ENCODE data around the gene LMTK3. TPM values are rescaled to one million over a fixed set of nuclear protein-coding genes. Genes with fewer than 3 reads are reported as not detected.
A peak's percentile ranks its signal among the peaks of the same experiment; 100 is the strongest.

Gene LMTK3
- total and polyA plus RNA-seq, 9 of the 15 experiments (the other 6 are each of a cell fraction or from before 2014, with no cell fraction given), result 0.35 to 12.3 (median 2.0) TPM; not detected in 2

- TF ChIP-seq PCBP2 (IDR thresholded peaks at IDR 0.05; ENCODE audit: low read depth, low read length, poor library complexity, severe bottlenecking) (no peak), ZNF316 (IDR thresholded peaks at IDR 0.05) (no peak), HDAC2 (IDR thresholded peaks at IDR 0.05) (peak; percentile 90; the same call in 1 of the 2 replicates), CHAMP1 (IDR thresholded peaks at IDR 0.05) (no peak), SMARCC2 (IDR thresholded peaks at IDR 0.05; ENCODE audit: low read depth) (0 out of 2 replicates have a peak, but pooled peaks have one; percentile 37), YY1 (IDR thresholded peaks at IDR 0.05; ENCODE audit: borderline replicate concordance in 1 of 3, control insufficient read depth in 1 of 3, extremely low read depth in 1 of 3, insufficient read depth in 3 of 3, insufficient read length in 1 of 3, insufficient replicate concordance in 2 of 3, low read depth in 1 of 3, low read length in 2 of 3) (peak in 1 of 3 experiments; percentile 16), NR2C1 (IDR thresholded peaks at IDR 0.05) (peak; percentile 79), NR2C1 (tag; IDR thresholded peaks at IDR 0.05) (peak; percentile 86), HNRNPK (IDR thresholded peaks at IDR 0.05; ENCODE audit: low read depth, low read length, poor library complexity, severe bottlenecking) (no peak)
- TF ChIP-seq, protein P1, sequence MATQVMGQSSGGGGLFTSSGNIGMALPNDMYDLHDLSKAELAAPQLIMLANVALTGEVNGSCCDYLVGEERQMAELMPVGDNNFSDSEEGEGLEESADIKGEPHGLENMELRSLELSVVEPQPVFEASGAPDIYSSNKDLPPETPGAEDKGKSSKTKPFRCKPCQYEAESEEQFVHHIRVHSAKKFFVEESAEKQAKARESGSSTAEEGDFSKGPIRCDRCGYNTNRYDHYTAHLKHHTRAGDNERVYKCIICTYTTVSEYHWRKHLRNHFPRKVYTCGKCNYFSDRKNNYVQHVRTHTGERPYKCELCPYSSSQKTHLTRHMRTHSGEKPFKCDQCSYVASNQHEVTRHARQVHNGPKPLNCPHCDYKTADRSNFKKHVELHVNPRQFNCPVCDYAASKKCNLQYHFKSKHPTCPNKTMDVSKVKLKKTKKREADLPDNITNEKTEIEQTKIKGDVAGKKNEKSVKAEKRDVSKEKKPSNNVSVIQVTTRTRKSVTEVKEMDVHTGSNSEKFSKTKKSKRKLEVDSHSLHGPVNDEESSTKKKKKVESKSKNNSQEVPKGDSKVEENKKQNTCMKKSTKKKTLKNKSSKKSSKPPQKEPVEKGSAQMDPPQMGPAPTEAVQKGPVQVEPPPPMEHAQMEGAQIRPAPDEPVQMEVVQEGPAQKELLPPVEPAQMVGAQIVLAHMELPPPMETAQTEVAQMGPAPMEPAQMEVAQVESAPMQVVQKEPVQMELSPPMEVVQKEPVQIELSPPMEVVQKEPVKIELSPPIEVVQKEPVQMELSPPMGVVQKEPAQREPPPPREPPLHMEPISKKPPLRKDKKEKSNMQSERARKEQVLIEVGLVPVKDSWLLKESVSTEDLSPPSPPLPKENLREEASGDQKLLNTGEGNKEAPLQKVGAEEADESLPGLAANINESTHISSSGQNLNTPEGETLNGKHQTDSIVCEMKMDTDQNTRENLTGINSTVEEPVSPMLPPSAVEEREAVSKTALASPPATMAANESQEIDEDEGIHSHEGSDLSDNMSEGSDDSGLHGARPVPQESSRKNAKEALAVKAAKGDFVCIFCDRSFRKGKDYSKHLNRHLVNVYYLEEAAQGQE (IDR thresholded peaks at IDR 0.05; ENCODE audit: borderline replicate concordance), result peak; percentile 20; the same call in 1 of the 2 replicates
- TF ChIP-seq, protein P1 (CRISPR knock-in tag; IDR thresholded peaks at IDR 0.05; ENCODE audit: low read depth), result no peak
- TF ChIP-seq, protein P2, sequence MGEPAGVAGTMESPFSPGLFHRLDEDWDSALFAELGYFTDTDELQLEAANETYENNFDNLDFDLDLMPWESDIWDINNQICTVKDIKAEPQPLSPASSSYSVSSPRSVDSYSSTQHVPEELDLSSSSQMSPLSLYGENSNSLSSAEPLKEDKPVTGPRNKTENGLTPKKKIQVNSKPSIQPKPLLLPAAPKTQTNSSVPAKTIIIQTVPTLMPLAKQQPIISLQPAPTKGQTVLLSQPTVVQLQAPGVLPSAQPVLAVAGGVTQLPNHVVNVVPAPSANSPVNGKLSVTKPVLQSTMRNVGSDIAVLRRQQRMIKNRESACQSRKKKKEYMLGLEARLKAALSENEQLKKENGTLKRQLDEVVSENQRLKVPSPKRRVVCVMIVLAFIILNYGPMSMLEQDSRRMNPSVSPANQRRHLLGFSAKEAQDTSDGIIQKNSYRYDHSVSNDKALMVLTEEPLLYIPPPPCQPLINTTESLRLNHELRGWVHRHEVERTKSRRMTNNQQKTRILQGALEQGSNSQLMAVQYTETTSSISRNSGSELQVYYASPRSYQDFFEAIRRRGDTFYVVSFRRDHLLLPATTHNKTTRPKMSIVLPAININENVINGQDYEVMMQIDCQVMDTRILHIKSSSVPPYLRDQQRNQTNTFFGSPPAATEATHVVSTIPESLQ (CRISPR knock-in tag; IDR thresholded peaks at IDR 0.05), result no peak
Measured at GRCh38 chr19:48553676-48554384, 42.2 kb upstream of the LMTK3 start (continued).
